Measurements from ENCODE around the gene KLHL26.
A peak's percentile ranks its signal among the peaks of the same experiment; 100 is the strongest.

Gene KLHL26

GRCh38 chr19:18620902-18621301 is 15.9 kb upstream of the KLHL26 start:
- Mint-ChIP-seq H3K4me3 (no peak overlapping the region), H3K9me3 (no peaks in the 10 kb centered on the region), H3K4me1 (no peaks in the 10 kb centered on the region), H3K27ac (no peak overlapping the region), H3K36me3 (no peaks in the 10 kb centered on the region)
- ATAC-seq (no peak), DNase-seq (ENCODE audit: low spot score in 2 of 2) (no peak)

GRCh38 chr19:18626906-18627305 is 9.9 kb upstream of the KLHL26 start:
- ATAC-seq, result no peak
- no peaks in the 10 kb centered on the region for H3K4me1 Mint-ChIP-seq
- no peaks in the 10 kb centered on the region for H3K9me3 Mint-ChIP-seq
- no peak overlapping the region for H3K4me3 Mint-ChIP-seq
- H3K27ac Mint-ChIP-seq, result no peak overlapping the region
- no peak for DNase-seq (ENCODE audit: low spot score in 2 of 2)
- H3K36me3 Mint-ChIP-seq, result no peaks in the 10 kb centered on the region

- Mint-ChIP-seq H3K36me3 (no peaks in the 10 kb centered on the region), H3K4me3 (no peak overlapping the region), H3K4me1 (peaks cover under 1% of the 10 kb centered on the region), H3K27ac (peak overlapping the region; percentile 30), H3K9me3 (no peaks in the 10 kb centered on the region)
- no peak for DNase-seq (ENCODE audit: low spot score in 2 of 2)
- ATAC-seq, result peak; percentile 21
Observed at GRCh38 chr19:18629166-18630088, 7.4 kb upstream of the KLHL26 start.

GRCh38 chr19:18633321-18633720 is 3.5 kb upstream of the KLHL26 start:
- H3K9me3 Mint-ChIP-seq, result no peaks in the 10 kb centered on the region
- H3K4me3 Mint-ChIP-seq, result no peak overlapping the region
- H3K27ac Mint-ChIP-seq, result peak overlapping the region; percentile 16
- peaks cover 29% of the 10 kb centered on the region for H3K4me1 Mint-ChIP-seq
- no peak for ATAC-seq
- no peak for DNase-seq (ENCODE audit: low spot score in 2 of 2)
- H3K36me3 Mint-ChIP-seq, result peaks cover 3% of the 10 kb centered on the region

- no peak overlapping the region for H3K27ac Mint-ChIP-seq
- H3K4me3 Mint-ChIP-seq, result no peak overlapping the region
Observed at GRCh38 chr19:18634612-18635297, 2.1 kb upstream of the KLHL26 start.

GRCh38 chr19:18635831-18636182 is 1.0 kb upstream of the KLHL26 start:
- peak overlapping the region; percentile 90 for H3K27ac Mint-ChIP-seq
- no peak for DNase-seq (ENCODE audit: low spot score in 2 of 2)
- H3K4me3 Mint-ChIP-seq, result peak overlapping the region; percentile 82
- peaks cover 6% of the 10 kb centered on the region for H3K36me3 Mint-ChIP-seq
- no peaks in the 10 kb centered on the region for H3K9me3 Mint-ChIP-seq
- peaks cover 31% of the 10 kb centered on the region for H3K4me1 Mint-ChIP-seq
- no peak for ATAC-seq

More at GRCh38 chr19:18634612-18635297, 2.1 kb upstream of the KLHL26 start:
- peaks cover 6% of the 10 kb centered on the region for H3K36me3 Mint-ChIP-seq
- ATAC-seq, result no peak
- H3K4me1 Mint-ChIP-seq, result peaks cover 31% of the 10 kb centered on the region
- no peak for DNase-seq (ENCODE audit: low spot score in 2 of 2)
- H3K9me3 Mint-ChIP-seq, result no peaks in the 10 kb centered on the region

- Mint-ChIP-seq H3K36me3 (peaks cover 6% of the 10 kb centered on the region), H3K4me3 (peak overlapping the region; percentile 82), H3K27ac (peak overlapping the region; percentile 90), H3K4me1 (peaks cover 31% of the 10 kb centered on the region), H3K9me3 (no peaks in the 10 kb centered on the region)
- peak; percentile 92 for ATAC-seq
- peak; percentile 99 to 100 for DNase-seq (ENCODE audit: low spot score in 2 of 2)
Observed at GRCh38 chr19:18636183-18636968, 452 bp upstream of the KLHL26 start.

GRCh38 chr19:18637673-18638630 is 1.1 kb downstream of the KLHL26 start:
- peak overlapping the region; percentile 82 for H3K4me3 Mint-ChIP-seq
- DNase-seq (ENCODE audit: low spot score in 2 of 2) (no peak), ATAC-seq (no peak)
- no peaks in the 10 kb centered on the region for H3K9me3 Mint-ChIP-seq
- peak overlapping the region; percentile 90 for H3K27ac Mint-ChIP-seq
- H3K36me3 Mint-ChIP-seq, result peaks cover 6% of the 10 kb centered on the region
- H3K4me1 Mint-ChIP-seq, result peaks cover 31% of the 10 kb centered on the region

- ATAC-seq (no peak), DNase-seq (ENCODE audit: low spot score in 2 of 2) (no peak)
- peaks cover 6% of the 10 kb centered on the region for H3K36me3 Mint-ChIP-seq
- no peak overlapping the region for H3K27ac Mint-ChIP-seq
- no peak overlapping the region for H3K4me3 Mint-ChIP-seq
- H3K4me1 Mint-ChIP-seq, result peaks cover 27% of the 10 kb centered on the region
- no peaks in the 10 kb centered on the region for H3K9me3 Mint-ChIP-seq
Observed at GRCh38 chr19:18639706-18640243, 2.9 kb downstream of the KLHL26 start.

- H3K36me3 Mint-ChIP-seq, result no peaks in the 10 kb centered on the region
Observed at GRCh38 chr19:18644196-18645034, 7.6 kb downstream of the KLHL26 start.

GRCh38 chr19:18645035-18645511 is 8.2 kb downstream of the KLHL26 start:
- Mint-ChIP-seq H3K4me1 (peaks cover 25% of the 10 kb centered on the region), H3K4me3 (no peak overlapping the region), H3K27ac (no peak overlapping the region), H3K9me3 (no peaks in the 10 kb centered on the region), H3K36me3 (no peaks in the 10 kb centered on the region)
- DNase-seq (ENCODE audit: low spot score in 2 of 2) (no peak), ATAC-seq (no peak)

More at GRCh38 chr19:18644196-18645034, 7.6 kb downstream of the KLHL26 start:
- Mint-ChIP-seq H3K4me1 (peaks cover 25% of the 10 kb centered on the region), H3K27ac (no peak overlapping the region), H3K4me3 (no peak overlapping the region), H3K9me3 (no peaks in the 10 kb centered on the region)
- no peak for DNase-seq (ENCODE audit: low spot score in 2 of 2)
- peak; percentile 46 for ATAC-seq

- H3K27ac Mint-ChIP-seq, result peak overlapping the region; percentile 61
- H3K4me1 Mint-ChIP-seq, result peaks cover 29% of the 10 kb centered on the region
- no peak for ATAC-seq
- H3K9me3 Mint-ChIP-seq, result no peaks in the 10 kb centered on the region
- no peak for DNase-seq (ENCODE audit: low spot score in 2 of 2)
- no peaks in the 10 kb centered on the region for H3K36me3 Mint-ChIP-seq
- no peak overlapping the region for H3K4me3 Mint-ChIP-seq
Observed at GRCh38 chr19:18646535-18647370, 9.9 kb downstream of the KLHL26 start.

GRCh38 chr19:18647371-18647767 is 10.5 kb downstream of the KLHL26 start:
- no peak overlapping the region for H3K4me3 Mint-ChIP-seq
- DNase-seq (ENCODE audit: low spot score in 2 of 2), result no peak
- peaks cover 32% of the 10 kb centered on the region for H3K4me1 Mint-ChIP-seq
- H3K9me3 Mint-ChIP-seq, result no peaks in the 10 kb centered on the region
- H3K27ac Mint-ChIP-seq, result peak overlapping the region; percentile 85
- no peak for ATAC-seq
- no peaks in the 10 kb centered on the region for H3K36me3 Mint-ChIP-seq

All from stimulated activated effector memory CD8-positive, alpha-beta T cell treated with anti-CD3 and anti-CD28 coated beads, Interleukin-12 subunit alpha, Interleukin-12 subunit beta, amount 100 ng/mL, for 72 hours (primary cell).